Measurements from ENCODE around the gene PADI1.

GRCh38 chr1:17194133-17194475, 10.8 kb upstream of the PADI1 start:
- TF ChIP-seq CTCF (IDR thresholded peaks at IDR 0.05; ENCODE audit: borderline replicate concordance, extremely low read depth, low read length, poor library complexity, severe bottlenecking) (no peak), EZH2 (IDR thresholded peaks at IDR 0.05; ENCODE audit: borderline replicate concordance, low read depth, low read length, severe bottlenecking) (no peak)
